Hypothalamus (tissue), 51 donors: ENCODE results near the gene SPHK1.
"Not testable (repeated sequence)": the region's sequence is repeated elsewhere in the genome, so short reads cannot be mapped to it uniquely, and the experiment has no call there.

Experiments used
- DNase-seq, 51 donors: peaks; one replicate each; lab custom pipeline; 2025; lab: John Stamatoyannopoulos, UW

Gene SPHK1, protein sequence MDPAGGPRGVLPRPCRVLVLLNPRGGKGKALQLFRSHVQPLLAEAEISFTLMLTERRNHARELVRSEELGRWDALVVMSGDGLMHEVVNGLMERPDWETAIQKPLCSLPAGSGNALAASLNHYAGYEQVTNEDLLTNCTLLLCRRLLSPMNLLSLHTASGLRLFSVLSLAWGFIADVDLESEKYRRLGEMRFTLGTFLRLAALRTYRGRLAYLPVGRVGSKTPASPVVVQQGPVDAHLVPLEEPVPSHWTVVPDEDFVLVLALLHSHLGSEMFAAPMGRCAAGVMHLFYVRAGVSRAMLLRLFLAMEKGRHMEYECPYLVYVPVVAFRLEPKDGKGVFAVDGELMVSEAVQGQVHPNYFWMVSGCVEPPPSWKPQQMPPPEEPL

DNA sequence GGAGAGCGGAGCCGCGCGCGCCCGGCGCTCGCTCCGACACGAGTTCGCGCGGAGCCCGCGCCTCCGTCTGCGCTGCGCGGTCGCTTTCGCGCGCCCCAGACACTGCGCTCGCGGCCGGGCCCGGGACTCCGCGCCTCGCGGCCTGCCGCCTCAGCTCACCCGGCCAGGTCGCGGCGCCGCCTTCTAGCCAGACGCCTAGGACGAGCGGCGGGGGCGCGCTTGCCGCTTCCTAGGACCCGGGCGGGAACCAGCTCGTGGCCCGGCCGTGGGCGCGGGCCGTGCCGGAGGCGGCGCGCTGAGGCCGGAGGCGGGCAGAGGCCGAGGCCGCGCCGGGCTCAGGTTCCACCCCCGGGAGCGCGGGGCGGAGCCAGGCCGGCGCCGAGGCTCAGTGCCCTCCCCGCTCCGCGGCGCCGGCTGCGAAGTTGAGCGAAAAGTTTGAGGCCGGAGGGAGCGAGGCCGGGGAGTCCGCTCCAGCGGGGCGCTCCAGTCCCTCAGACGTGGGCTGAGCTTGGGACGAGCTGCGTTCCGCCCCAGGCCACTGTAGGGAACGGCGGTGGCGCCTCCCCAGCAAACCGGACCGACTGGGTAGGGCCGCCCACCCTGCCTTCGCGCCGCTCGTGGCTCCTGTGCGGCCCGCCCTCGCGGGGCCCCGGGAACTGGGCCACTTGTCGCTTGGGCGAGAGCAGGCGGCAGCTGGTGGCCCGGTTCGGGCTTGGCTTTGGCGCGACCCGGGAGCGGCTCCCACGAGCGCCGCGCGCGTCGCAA lies at the start of gene SPHK1:
Gene SPHK1 (plus strand): TSS at position 388 of the 765 bp plus-strand sequence. CDS start 1,036 bp downstream, outside the sequence.
- peak in 12 of 51 donors; percentile 11 to 58 (median 35) for DNase-seq

DNA sequence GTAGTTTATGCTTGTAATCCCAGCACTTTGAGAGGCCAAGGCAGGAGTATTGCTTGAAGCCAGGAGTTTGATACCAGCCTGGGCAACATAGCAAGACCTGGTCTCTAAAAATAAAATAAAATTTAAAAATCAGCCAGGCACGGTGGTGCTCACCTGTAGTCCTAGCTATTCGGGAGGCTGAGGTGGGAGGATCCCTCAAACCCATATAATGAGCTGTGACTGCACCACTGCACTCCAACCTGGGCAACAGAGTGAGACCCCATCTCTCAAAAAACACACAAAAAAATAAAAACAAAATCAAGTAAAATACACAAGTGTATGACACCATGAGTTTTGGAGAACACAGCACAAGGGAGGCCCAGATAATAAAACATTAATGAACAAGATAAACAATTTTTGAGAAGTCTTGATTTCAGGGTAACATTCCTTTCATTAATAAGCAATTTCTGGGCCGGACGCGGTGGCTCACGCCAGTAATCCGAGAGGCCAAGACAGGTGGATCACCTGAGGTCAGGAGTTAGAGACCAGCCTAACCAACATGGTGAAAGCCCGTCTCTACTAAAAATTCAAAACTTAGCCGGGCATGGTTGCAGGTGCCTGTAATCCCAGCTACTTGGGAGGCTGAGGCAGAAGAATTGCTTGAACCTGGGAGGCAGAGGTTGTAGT lies 48.6 kb upstream of the SPHK1 start:
- no peak for DNase-seq

DNA sequence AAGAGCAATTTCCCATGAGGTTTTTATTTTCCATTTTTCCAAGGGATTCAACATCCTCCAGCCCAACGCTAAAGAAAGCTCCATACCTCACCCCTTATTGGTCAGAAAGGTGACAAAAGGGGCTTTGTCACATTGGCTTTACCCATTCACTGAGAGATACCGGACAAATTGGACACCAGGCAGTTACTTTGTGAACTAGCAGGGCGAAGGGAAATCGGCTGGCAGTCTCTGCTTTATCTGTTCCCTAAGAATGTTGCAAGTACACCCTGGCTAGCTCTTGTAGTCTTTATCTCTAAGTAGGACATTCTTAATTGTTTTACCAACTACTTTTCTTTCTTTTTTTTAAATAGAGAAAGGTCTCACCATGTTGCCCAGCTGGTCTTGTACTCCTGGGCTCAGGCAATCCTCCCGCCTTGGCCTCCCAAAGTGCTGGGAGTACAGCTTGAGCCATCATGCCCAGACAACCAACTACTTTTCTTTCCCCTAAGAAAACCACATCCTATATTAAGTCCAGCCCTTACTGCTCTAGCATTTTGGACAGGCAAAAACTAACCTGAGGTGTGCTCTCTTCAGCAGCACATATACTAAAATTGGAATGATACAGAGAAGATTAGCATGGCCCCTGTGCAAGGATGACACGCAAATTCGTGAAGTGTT lies 47.5 kb upstream of the SPHK1 start:
- DNase-seq = no peak

DNA sequence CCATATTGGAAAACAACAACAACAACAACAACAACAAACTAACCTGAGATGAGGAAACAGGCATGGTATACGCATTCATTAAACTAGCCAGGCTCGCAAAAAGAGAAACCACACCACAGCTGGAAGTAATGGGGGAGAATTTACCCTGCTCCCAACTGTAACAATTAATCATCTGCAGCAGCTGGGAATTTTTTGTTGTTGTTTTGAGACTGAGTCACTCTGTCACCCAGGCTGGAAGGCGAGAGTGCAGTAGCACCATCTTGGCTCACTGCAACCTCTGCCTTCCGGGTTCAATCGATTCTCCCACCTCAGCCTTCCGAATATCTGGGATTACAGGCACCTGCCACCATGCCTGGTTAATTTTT lies 47.0 kb upstream of the SPHK1 start:
- no peak for DNase-seq

DNA sequence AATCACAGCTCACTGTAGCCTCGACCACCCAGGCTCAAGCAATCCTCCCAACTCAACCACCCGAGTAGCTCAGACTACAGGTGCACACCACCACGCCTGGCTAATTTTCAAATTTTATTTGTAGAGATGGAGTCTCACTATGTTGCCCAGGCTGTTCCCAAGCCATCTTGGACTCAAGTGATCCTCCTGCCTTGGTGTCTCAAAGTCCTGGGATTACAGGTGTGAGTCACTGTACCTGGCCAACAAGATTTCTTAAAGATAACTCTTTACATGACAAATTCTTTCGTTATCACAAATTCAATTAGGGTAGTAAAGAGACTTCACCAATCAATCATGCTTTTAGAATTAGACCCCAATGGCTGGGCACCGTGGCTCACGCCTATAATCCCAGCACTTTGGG lies 43.1 kb upstream of the SPHK1 start:
- DNase-seq = no peak

DNA sequence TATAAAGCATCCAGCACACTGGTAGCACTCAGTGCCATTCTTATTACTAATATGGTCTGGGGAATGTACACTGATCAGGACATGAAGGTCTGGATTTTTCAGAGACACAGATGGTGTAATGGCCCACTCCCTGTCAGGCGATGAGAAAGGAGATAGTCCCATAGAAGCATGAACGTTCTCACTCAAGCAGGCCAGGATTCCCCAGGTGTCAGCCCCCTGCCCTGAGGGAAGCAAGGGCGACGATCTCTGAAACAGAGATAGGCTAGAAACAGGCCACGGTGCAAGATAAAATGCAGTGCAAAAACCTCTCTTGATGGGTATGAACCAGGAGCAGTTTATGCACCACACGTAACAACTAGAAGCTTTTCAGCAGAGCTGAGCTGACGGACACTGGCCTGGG lies 41.3 kb upstream of the SPHK1 start:
- DNase-seq = no peak

DNA sequence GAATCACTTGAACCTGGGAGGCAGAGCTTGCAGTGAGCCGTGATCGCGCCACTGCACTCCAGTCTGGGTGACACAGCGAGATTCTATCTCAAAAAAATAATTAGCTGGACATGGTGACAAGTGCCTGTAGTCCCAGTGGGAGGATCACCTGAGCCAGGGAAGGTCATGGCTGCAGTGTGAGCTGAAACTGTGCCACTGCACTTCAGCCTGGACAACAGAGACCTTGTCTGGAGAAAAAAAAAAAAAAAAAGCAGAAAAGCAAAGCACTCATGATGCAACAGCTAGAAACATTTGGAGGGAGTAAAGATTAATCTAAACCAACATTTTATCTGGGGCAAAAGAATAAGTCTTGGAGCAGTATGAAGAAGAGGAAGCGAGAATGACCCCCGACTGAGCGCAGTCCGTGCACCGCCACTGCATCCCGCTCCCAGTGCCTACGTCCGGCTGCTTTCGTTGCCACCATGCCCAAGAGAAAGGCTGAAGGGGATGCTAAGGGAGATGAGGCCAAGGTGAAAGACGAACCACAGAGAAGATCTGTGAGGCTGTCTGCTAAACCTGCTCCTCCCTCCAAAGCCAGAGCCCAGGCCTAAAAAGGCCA lies 38.9 kb upstream of the SPHK1 start:
- DNase-seq = no peak

DNA sequence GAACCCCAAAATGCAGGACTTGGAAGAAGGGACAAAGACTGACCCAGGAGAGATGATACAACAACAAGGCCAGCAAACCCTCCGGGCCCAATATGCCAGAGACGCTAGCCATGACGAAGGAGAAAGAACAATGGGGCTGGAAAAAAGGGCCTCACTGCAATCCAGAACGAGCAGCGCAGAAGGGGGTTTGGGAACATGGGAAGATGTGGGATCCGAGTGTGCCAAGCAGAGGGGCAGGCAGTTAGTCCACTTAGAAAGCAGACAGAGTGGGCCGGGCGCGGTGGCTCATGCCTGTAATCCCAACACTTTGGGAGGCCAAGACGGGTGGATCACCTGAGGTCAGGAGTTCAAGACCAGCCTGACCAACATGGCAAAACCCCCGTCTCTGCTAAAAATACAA lies 37.5 kb upstream of the SPHK1 start:
- DNase-seq = not testable (repeated sequence)

DNA sequence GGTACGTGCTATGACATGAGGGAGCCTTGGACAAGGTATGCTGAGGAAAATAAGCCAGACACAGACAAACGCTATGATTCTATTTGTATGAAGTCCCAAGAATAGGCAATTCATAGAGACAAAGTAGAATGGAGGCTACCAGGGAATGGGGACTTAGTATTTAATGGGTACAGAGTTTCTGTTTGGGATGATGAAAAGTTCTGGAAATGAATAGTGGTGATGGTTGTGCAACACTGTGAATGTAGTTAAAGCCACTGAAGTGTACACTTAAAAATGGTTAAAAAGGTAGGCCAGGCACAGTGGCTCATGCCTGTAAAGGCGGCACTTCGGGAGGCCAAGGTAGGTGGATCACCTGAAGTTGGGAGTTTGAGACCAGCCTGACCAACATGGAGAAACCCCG lies 33.9 kb upstream of the SPHK1 start:
- DNase-seq = no peak

DNA sequence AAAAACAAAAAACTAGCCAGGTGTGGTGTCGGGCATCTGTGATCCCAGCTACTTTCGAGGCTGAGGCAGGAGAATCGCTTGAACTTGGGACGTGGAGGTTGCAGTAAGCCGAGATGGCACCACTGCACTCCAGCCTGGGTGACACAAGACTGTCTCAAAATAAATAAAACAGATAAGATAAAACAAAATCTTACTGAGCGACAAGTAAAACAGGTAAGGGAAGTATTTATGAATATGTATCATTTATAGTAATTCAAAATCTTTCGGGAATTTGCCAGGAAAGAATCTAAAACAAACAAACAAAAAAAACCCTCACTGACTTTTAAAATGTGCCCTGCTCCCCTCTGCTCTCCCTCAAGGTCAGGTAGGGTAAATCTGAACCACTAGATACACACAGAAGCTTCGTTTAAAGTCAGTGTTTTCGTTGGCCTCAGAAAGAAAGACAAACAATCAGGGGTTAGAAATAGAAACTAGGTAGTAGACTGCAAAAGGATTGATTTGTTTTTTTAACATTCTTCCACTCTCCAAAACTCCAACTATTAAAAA lies 32.8 kb upstream of the SPHK1 start:
- DNase-seq = no peak

DNA sequence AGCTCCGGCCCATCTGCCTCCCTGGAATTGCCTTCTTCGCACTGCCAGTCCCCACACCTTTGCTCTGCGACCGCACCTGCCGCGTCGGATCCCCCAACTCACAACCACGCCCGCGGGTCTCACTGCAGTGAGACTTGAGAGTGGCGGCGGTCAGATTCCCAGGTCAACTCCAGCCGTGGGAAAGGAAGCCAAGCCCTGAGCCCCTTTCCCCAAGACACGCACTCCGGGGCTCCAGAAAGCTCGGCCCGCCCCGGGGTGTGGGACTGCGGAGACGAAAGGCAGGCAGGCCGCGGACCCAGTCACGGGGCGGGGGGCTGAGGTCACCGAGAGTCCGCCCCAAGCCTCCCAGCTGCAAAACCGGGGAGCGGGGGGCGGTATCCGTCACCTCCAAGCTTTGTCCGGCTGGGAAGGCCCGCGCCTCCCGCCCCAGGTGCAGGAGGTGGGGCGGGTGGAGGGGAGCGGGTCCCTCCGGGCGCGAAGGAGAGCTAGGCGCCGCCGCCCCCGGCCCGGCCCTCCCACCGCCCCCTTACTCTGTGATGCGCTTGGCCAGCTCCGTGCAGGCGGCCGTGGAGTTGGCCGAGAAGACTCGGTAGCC lies 31.3 kb upstream of the SPHK1 start:
- DNase-seq = peak in 10 of 51 donors; percentile 21 to 68 (median 38)

DNA sequence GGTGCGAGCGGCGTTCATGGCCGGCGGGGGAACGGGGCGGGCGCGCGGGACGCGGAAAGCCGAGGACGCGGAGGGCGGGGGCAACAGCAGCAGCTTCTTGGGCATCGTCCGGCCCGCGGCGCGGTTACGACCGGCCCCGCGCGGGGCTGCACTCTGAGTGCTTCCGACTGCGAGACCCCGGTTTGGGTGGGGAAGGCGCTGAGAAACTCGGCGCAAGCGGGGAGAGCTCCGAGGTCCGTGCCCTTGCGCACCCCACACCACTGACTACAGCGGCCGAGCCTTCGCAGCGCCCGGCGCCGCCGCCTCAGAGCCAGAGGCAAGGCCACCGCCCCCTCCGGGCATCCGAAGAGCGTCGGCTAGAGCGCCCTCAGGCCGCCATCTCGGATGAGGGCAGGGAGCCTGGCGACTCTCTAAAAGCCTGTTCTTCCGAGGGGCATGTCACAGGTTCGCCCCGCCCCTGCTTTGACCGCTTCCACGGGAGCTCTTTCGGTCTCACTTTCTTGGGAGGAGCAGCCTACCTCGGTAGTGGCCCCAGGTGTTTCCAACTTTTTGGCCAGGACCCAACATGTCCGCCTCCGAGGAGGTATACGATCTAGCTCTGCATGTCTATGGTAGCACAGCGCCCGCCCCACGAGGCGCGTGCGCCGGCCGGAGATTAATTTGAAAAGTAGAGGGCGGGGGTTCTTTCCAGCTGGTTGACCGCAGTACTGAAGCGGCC lies 30.7 kb upstream of the SPHK1 start, which contains the start of gene PRPSAP1:
Gene PRPSAP1 (minus strand): TSS at position 318 of the 718 bp plus-strand sequence. CDS start 213 bp downstream, at position 105.
- DNase-seq = peak; percentile 60 to 98 (median 87)

DNA sequence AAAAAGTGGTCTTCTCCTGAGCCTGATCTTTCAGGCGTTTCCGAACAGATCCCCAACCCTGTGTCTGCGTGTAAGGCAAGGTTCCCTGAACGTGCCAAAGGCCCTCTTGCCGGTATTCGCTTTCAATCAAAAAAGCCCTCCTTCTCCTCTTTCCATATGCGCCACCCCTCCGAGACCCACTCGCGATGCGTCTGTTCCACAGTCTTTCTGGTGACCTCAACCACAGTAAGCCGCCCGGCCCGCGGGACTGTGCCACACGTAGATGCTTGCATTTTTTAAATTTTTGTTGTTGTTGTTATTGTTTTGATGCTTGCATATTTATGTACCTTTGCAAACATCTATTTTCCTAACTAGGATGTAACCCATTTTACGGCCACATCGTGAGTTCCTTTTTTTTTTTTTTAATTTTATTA lies 30.1 kb upstream of the SPHK1 start:
- peak in 2 of 51 donors; percentile 53 to 62 for DNase-seq

DNA sequence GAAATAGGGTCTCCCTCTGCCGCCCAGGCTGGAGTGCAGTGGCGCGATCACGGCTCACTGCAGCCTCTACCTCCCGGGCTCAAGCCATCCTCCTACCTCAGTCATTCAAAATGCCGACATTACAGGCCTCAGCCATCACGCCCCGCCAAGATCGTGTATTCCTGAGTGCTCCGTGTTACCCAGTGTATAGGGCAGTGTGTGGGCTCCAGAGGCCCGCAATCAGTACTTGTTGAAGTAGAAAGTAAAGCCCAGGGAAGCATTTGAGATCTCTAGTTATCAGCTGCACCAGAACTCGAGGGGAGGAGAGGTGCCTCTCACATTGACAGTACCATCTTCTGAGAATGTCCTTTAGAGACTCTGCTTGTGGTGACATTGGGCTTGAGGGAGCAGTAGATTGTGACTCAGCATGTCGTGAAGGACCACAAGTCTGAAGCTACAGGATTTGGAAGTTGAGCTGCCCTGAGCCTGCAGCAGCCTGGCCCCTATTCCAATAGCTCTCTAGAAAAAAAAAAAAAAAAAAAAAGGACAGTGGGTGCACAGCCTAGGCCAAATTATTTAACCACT lies 29.6 kb upstream of the SPHK1 start:
- peak in 1 of 51 donors; percentile 9 for DNase-seq

DNA sequence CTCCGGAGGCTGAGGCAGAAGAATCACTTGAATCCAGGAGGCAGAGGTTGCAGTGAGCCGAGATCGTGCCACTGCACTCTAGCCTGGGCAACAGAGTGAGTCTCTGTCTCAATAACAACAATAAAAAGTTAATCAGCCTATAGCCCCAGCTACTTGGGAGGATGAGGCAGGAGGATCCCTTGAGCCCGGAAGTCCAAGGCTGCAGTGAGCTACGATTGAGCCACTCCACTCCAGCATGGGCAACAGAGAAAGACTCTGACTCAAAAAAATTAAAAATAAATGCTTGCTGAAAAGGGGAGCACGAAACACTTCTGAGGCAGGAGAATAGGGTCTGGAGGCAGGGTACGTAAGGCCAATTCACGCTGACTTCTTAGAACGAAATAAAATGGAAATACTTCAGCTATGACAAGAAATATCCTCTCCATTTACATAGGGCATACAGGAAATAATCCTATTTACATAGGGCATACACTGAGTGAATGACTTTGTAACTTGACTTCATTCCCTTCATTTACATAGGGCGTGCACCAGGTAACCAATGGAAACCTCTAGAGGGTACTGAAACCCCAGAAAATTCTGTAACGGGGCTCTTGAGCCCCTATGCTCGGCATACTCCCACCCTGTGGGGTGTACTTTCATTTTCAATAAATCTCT lies 27.5 kb upstream of the SPHK1 start:
- DNase-seq = no peak

DNA sequence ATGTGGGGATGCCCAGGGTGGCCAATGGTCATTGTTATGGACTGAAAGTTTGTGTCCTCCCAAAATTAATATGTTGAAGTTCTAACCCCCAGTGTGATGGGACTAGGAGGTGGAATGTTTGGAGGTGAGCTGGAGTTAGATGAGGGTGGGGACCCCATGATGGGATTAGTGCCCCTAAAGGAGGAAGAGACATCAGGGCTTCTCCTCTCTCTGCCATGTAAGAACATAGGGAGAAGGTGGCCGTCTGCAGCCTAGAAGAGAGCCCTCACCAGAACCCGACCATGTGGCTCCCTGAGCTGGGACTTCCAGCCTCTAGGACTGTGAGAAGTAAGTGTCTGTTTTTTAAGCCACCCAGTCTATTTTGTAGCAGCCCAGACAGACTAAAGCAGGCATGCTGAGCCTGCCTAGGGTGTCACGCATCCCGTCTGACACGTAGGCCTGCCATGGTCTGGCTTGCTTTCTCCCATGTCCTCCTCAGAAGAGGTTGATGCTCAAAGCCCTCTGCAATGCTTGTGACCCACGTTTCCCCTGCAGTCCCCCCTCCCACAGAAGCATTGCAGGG lies 26.7 kb upstream of the SPHK1 start:
- no peak for DNase-seq

DNA sequence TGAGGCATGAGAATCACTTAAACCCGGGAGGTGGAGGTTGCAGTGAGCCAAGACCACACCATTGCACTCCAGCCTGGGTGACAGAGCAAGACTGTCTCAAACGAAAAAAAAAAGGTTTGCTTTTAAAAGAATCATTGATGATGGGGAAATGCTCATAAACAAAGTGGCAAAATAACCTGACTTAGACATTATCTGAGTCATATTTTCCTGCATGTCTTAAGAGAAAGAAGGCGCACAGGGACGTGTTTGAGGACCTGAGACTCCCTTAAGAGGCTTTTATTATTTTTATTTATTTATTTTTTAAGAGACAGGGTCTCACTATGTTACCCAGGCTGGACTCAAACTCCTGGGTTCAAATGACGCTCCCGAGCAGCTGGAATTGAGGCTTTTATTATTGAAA lies 25.0 kb upstream of the SPHK1 start:
- no peak for DNase-seq

DNA sequence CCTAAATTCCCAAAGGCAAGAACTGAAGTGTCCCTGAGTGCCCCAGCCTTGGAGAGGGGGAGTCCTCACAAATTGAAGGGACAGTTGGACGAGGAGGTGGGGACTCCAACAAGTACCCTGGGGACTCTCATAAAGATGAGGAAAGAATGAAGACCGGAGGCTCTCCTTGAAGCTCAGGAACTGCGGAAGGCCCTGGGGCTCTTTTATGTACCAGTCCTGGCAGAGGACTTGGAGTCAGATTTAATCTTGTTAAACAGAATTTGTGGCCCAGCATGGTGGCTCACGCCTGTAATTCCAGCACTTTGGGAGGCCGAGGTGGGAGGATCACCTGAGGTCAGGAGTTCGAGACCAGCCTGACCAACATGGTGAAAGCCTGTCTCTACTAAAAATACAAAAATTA lies 24.6 kb upstream of the SPHK1 start:
- DNase-seq = not testable (repeated sequence)
